Endothelial cell of umbilical vein (primary cell): ENCODE measurements around the gene CNTNAP2. TPM values are rescaled to one million over a fixed set of nuclear protein-coding genes. Genes with fewer than 3 reads are reported as not detected.

Experiments used
- BruUV-seq: library from RNA; stranded (reverse); fragments of 400-500 nt; replicated peaks from 2 replicates; lab custom pipeline; 2021; lab: Mats Ljungman, UMichigan
- CTCF ChIA-PET: fragments of 300-600, 350-600 bp; sonication (Branson Sonifier 250); formaldehyde crosslinking; loops from one replicate; lab custom pipeline; 2021; ENCODE audit warnings: antibody characterized with exemption, inconsistent platforms; lab: Charles Lee
- POLR2A ChIA-PET: fragments of 300-600, 350-600 bp; sonication (Branson Sonifier 250); formaldehyde crosslinking; loops from one replicate; lab custom pipeline; 2021; ENCODE audit warnings: antibody characterized with exemption, inconsistent platforms; lab: Charles Lee
- DNase-seq: peaks from one replicate; pipeline ENCODE4 v3.0.0-alpha.2; 2011; ENCODE audit warnings: low read depth, low spot score
- FAIRE-seq: peaks from 2 replicates; lab custom pipeline; 2011; peaks lifted over from hg19 to GRCh38; lab: Jason Lieb, UNC
- H2AFZ ChIP-seq: 2 replicates; pipeline ENCODE4 v1.6.0; 2012; ENCODE audit warnings: low read depth, low read length, control low read depth, inconsistent platforms
- H3K27ac ChIP-seq: 2 replicates; pipeline ENCODE4 v1.5.1; 2011; ENCODE audit warnings: low read depth, mild to moderate bottlenecking, control low read depth, low read length, moderate library complexity; ENCODE audit not compliant: insufficient read depth
- H3K27me3 ChIP-seq, 2 experiments: 2 replicates each; pipeline versions ENCODE4 v1.6.0 to v1.6.1; 2011; ENCODE audit warnings: low read length in 2 of 2, mixed read lengths in 1 of 2; ENCODE audit not compliant: control insufficient read depth in 2 of 2, insufficient read depth in 2 of 2
- H3K36me3 ChIP-seq, 2 experiments: 2 replicates in 1 of 2; 3 replicates in 1 of 2; pipeline ENCODE4 v1.5.1; 2011; ENCODE audit warnings: low read length in 2 of 2, mild to moderate bottlenecking in 1 of 2, moderate library complexity in 1 of 2; ENCODE audit not compliant: control insufficient read depth in 2 of 2, insufficient read depth in 2 of 2; ENCODE audit errors: extremely low read depth in 1 of 2
- H3K4me1 ChIP-seq: 3 replicates; pipeline ENCODE4 v1.5.1; 2011; ENCODE audit warnings: mild to moderate bottlenecking, low read length; ENCODE audit not compliant: control insufficient read depth, insufficient read depth; ENCODE audit errors: extremely low read depth
- H3K4me2 ChIP-seq: 2 replicates; pipeline ENCODE4 v1.6.1; 2011; ENCODE audit warnings: low read length, control low read depth, mixed read lengths; ENCODE audit not compliant: insufficient read depth
- H3K4me3 ChIP-seq, 3 experiments: fragments of 200-600 bp in 1 of 3; sonication (generic), shearing (Covaris generic) in 1 of 3; replicated peaks in 1 of 3; 2 replicates each; pipeline ENCODE4 v1.5.1; 2011 to 2016; ENCODE audit warnings: control low read depth in 3 of 3, low read length in 3 of 3, mild to moderate bottlenecking in 2 of 3, inconsistent platforms in 1 of 3, low read depth in 1 of 3, moderate library complexity in 1 of 3; ENCODE audit not compliant: insufficient read depth in 1 of 3
- H3K79me2 ChIP-seq: 2 replicates; pipeline ENCODE4 v1.6.0; 2012; ENCODE audit warnings: low read length, inconsistent platforms; ENCODE audit not compliant: control insufficient read depth, insufficient read depth
- H3K9ac ChIP-seq: replicated peaks from 2 replicates; pipeline ENCODE3; 2011; ENCODE audit warnings: low read length, control low read depth; ENCODE audit not compliant: insufficient read depth; ENCODE audit errors: extremely low read depth
- H3K9me1 ChIP-seq: replicated peaks from 3 replicates; pipeline ENCODE4 v1.6.0; 2011; ENCODE audit warnings: mild to moderate bottlenecking, low read length; ENCODE audit not compliant: control insufficient read depth, insufficient read depth; ENCODE audit errors: extremely low read depth
- H3K9me3 ChIP-seq: replicated peaks from 2 replicates; pipeline ENCODE4 v1.5.1; 2012; ENCODE audit warnings: low read length, inconsistent platforms; ENCODE audit not compliant: control insufficient read depth, insufficient read depth
- H4K20me1 ChIP-seq: replicated peaks from 2 replicates; pipeline ENCODE3; 2011; ENCODE audit warnings: mild to moderate bottlenecking, low read length; ENCODE audit not compliant: control insufficient read depth, insufficient read depth; ENCODE audit errors: extremely low read depth
- EZH2 ChIP-seq: IDR thresholded peaks from 2 replicates; pipeline ENCODE4 v1.6.1; 2012; ENCODE audit warnings: borderline replicate concordance, low read depth, mild to moderate bottlenecking, moderate library complexity, low read length, inconsistent platforms; ENCODE audit not compliant: severe bottlenecking
- FOS ChIP-seq: IDR thresholded peaks from 2 replicates; pipeline ENCODE4 v1.6.1; 2011; ENCODE audit warnings: mild to moderate bottlenecking, low read length, moderate library complexity, borderline replicate concordance; ENCODE audit not compliant: insufficient read depth
- GATA2 ChIP-seq: IDR thresholded peaks from 2 replicates; pipeline ENCODE4 v1.7.0; 2011; ENCODE audit warnings: low read depth, mild to moderate bottlenecking, moderate library complexity, mixed read lengths, low read length; ENCODE audit not compliant: insufficient read length, insufficient read depth
- JUN ChIP-seq: IDR thresholded peaks from 2 replicates; pipeline ENCODE4 v1.6.1; 2011; ENCODE audit warnings: borderline replicate concordance, low read depth; ENCODE audit not compliant: insufficient read length, insufficient read depth
- MYC ChIP-seq: IDR thresholded peaks from one replicate; pipeline ENCODE4 v1.6.1; 2011; ENCODE audit warnings: mild to moderate bottlenecking, low read depth, low read length
- POLR2A ChIP-seq: IDR thresholded peaks from 2 replicates; pipeline ENCODE4 v1.6.1; 2012; ENCODE audit warnings: low read depth, mild to moderate bottlenecking, control low read depth, low read length
- POLR2AphosphoS5 ChIP-seq: IDR thresholded peaks from 2 replicates; pipeline ENCODE4 v1.6.1; 2012; ENCODE audit warnings: low read depth, mild to moderate bottlenecking, control low read depth, low read length, moderate library complexity; ENCODE audit not compliant: insufficient read depth
- dilution Hi-C: fragments of 300-500 bp; cut with MboI; formaldehyde crosslinking; loops from one replicate; pipeline ENCODE4 v1.15.0; 2019; ENCODE audit warnings: low sequenced_read_pairs; ENCODE audit not compliant: extremely low pct_ligation_motif_present
- intact Hi-C: fragments of 100-400 bp; cut with micrococcal nuclease; formaldehyde crosslinking; loops from one replicate; pipeline ENCODE4 v1.10.0; 2022
- polyA plus RNA-seq, 4 experiments: library from polyadenylated mRNA; depleted of rRNA in 3 of 4; stranded (reverse) in 3 of 4; unstranded in 1 of 4; fragments of >200 nt; gene quantifications; 2 replicates each; pipeline versions ENCODE4 v1.2.1 to v1.2.3, GENCODE V29; 2011 to 2012; ENCODE audit warnings: missing spikeins in 1 of 4
- total RNA-seq: library from RNA; stranded (reverse); gene quantifications from 2 replicates; pipeline ENCODE4 v1.2.3, GENCODE V29; 2021
- TF ChIP-seq, protein P1 (sequence below): IDR thresholded peaks from 2 replicates; pipeline ENCODE4 v1.6.1; 2011; ENCODE audit not compliant: insufficient read depth, insufficient read length
- TF ChIP-seq, protein P2 (sequence below), 2 donors: IDR thresholded peaks; 1 replicate in 1 of 2; 2 replicates in 1 of 2; pipeline ENCODE4 v1.5.1; 2011; ENCODE audit warnings: low read length in 2 of 2, mild to moderate bottlenecking in 2 of 2, moderate library complexity in 2 of 2, control low read depth in 1 of 2, inconsistent platforms in 1 of 2, low read depth in 1 of 2; ENCODE audit not compliant: insufficient read depth in 1 of 2; ENCODE audit errors: extremely low read depth in 1 of 2

Gene CNTNAP2
- total and polyA plus RNA-seq, 2 donors (not counting 3 experiments of a cell fraction or from before 2014, with no cell fraction given) = not detected

DNA sequence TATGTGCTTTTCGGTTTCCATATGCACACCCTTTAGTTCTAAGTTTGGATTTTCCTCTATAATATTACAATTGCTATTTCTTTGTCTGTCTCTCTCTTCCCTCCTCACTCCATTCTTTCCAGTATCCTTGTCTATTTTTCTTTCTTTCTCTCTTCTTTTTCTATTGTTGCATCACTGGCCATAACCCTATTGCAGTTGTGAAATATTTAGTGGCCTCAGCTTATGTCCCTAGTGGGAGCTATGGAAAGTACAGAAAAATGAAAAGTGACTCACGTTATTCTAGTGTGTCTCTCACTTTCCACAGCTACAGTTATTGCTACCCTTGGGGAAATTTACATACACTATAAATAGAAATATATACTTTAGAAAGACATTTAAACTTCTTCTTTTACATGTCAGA is 59.1 kb downstream of the CNTNAP2 start:
- intact Hi-C loops = no loop called here

More for the DNA sequence above, 59.1 kb downstream of the CNTNAP2 start:
- no peaks in the 10 kb centered on the region for H3K27me3 ChIP-seq
- no peak for FAIRE-seq
- ChIA-PET POLR2A (no interaction called here), CTCF (no interaction called here)
- no peak overlapping the region for H3K9ac ChIP-seq
- H2AFZ ChIP-seq = no peak overlapping the region
- no peak overlapping the region for H3K27ac ChIP-seq
- H3K4me2 ChIP-seq = no peak overlapping the region
- H3K79me2 ChIP-seq = no peaks in the 10 kb centered on the region
- H4K20me1 ChIP-seq = no peaks in the 10 kb centered on the region
- no TSS peak for BruUV-seq
- no peaks in the 10 kb centered on the region for H3K36me3 ChIP-seq
- H3K4me1 ChIP-seq = no peaks in the 10 kb centered on the region
- TF ChIP-seq, protein P1, sequence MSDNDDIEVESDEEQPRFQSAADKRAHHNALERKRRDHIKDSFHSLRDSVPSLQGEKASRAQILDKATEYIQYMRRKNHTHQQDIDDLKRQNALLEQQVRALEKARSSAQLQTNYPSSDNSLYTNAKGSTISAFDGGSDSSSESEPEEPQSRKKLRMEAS = no peak
- TF ChIP-seq FOS = no peak
- TF ChIP-seq MYC = no peak
- no peak for TF ChIP-seq EZH2
- TF ChIP-seq POLR2AphosphoS5 = no peak
- TF ChIP-seq GATA2 = no peak
- TF ChIP-seq POLR2A = no peak
- no peak for TF ChIP-seq JUN
- TF ChIP-seq, protein P2, sequence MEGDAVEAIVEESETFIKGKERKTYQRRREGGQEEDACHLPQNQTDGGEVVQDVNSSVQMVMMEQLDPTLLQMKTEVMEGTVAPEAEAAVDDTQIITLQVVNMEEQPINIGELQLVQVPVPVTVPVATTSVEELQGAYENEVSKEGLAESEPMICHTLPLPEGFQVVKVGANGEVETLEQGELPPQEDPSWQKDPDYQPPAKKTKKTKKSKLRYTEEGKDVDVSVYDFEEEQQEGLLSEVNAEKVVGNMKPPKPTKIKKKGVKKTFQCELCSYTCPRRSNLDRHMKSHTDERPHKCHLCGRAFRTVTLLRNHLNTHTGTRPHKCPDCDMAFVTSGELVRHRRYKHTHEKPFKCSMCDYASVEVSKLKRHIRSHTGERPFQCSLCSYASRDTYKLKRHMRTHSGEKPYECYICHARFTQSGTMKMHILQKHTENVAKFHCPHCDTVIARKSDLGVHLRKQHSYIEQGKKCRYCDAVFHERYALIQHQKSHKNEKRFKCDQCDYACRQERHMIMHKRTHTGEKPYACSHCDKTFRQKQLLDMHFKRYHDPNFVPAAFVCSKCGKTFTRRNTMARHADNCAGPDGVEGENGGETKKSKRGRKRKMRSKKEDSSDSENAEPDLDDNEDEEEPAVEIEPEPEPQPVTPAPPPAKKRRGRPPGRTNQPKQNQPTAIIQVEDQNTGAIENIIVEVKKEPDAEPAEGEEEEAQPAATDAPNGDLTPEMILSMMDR (IDR thresholded peaks at IDR 0.05; ENCODE audit: extremely low read depth in 1 of 2, insufficient read depth in 1 of 2, low read depth in 1 of 2, low read length in 2 of 2) = no peak
- DNase-seq = no peak
- no peaks in the 10 kb centered on the region for H3K9me3 ChIP-seq
- no peak overlapping the region for H3K4me3 ChIP-seq
- dilution Hi-C loops = no loop called here
- no peaks in the 10 kb centered on the region for H3K9me1 ChIP-seq
